H1 (cell line): Measurements from ENCODE around the gene MCF2L.

Experiments used
- CHD1 ChIP-seq: IDR thresholded peaks from 2 replicates; pipeline ENCODE4 v1.6.1; 2012; ENCODE audit warnings: low read depth, low read length, improper control_type of control experiment
- EZH2 ChIP-seq: fragments of 200-600 bp; sonication (generic); IDR thresholded peaks from 2 replicates; pipeline ENCODE4 v1.7.1; 2012; ENCODE audit warnings: low read depth, mild to moderate bottlenecking, moderate library complexity, low read length, inconsistent platforms; ENCODE audit not compliant: severe bottlenecking
- FOSL1 ChIP-seq: IDR thresholded peaks from 2 replicates; pipeline ENCODE4 v1.6.1; 2011; ENCODE audit warnings: mild to moderate bottlenecking, low read depth, low read length, moderate library complexity; ENCODE audit not compliant: insufficient read depth
- POLR2A ChIP-seq, 2 experiments: IDR thresholded peaks; 1 replicate in 1 of 2; 2 replicates in 1 of 2; pipeline ENCODE4 v1.6.1; 2011; ENCODE audit warnings: low read depth in 2 of 2, low read length in 2 of 2, mild to moderate bottlenecking in 2 of 2; ENCODE audit errors: control extremely low read depth in 1 of 2
- POU5F1 ChIP-seq: IDR thresholded peaks from 2 replicates; pipeline ENCODE4 v1.6.1; 2011; ENCODE audit warnings: low read depth, mild to moderate bottlenecking, low read length, moderate library complexity
- SIRT6 ChIP-seq: IDR thresholded peaks from one replicate; pipeline ENCODE4 v1.7.1; 2012; ENCODE audit warnings: low read length, inconsistent platforms
- SIX5 ChIP-seq: IDR thresholded peaks from 2 replicates; pipeline ENCODE4 v1.6.1; 2011; ENCODE audit warnings: mild to moderate bottlenecking, low read depth, low read length
- SP1 ChIP-seq: IDR thresholded peaks from 2 replicates; pipeline ENCODE4 v1.6.1; 2011; ENCODE audit warnings: low read depth, low read length
- SUZ12 ChIP-seq: fragments of 200-600 bp; sonication (generic); IDR thresholded peaks from 2 replicates; pipeline ENCODE4 v1.6.1; 2012; ENCODE audit warnings: mild to moderate bottlenecking, inconsistent platforms, low read length, moderate library complexity, mixed read lengths
- YY1 ChIP-seq: IDR thresholded peaks from 2 replicates; pipeline ENCODE4 v1.6.1; 2011; ENCODE audit warnings: low read depth, mild to moderate bottlenecking, low read length
- TF ChIP-seq, protein P1 (sequence below), 3 experiments: IDR thresholded peaks; 1 replicate in 2 of 3; 2 replicates in 1 of 3; pipeline versions ENCODE4 v1.5.1 to v1.6.1; 2011; ENCODE audit warnings: low read length in 3 of 3, mild to moderate bottlenecking in 3 of 3, inconsistent platforms in 2 of 3, low read depth in 1 of 3, moderate library complexity in 1 of 3; ENCODE audit not compliant: insufficient read depth in 1 of 3; ENCODE audit errors: control extremely low read depth in 1 of 3

DNA sequence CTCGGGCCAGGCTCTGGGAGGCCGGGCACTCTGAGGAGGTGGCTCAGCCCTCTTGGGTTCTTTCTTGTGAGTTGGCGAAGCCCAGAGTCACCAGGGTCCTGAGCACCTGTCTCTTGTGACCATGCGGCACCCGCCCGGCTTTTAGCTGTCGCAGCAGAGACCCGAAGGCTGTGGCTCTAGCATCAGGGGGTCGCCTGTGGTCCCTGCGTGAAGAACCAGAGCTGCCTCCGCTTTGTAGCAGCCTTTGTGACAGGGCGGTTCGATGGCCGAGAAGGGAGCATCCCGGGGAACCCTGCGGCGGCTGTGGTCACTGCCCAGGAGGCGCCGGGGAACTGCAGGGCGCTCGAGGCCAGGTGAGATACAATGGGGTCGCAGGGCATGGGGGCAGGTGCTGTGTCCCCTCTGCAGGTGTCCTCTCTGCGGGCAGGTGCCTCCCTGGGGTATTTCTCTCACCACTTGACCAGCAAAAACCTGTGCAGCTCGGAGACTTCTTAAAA lies 10.4 kb downstream of the MCF2L start:
- TF ChIP-seq SIRT6: no peak
- no peak for TF ChIP-seq POU5F1
- TF ChIP-seq, protein P1, sequence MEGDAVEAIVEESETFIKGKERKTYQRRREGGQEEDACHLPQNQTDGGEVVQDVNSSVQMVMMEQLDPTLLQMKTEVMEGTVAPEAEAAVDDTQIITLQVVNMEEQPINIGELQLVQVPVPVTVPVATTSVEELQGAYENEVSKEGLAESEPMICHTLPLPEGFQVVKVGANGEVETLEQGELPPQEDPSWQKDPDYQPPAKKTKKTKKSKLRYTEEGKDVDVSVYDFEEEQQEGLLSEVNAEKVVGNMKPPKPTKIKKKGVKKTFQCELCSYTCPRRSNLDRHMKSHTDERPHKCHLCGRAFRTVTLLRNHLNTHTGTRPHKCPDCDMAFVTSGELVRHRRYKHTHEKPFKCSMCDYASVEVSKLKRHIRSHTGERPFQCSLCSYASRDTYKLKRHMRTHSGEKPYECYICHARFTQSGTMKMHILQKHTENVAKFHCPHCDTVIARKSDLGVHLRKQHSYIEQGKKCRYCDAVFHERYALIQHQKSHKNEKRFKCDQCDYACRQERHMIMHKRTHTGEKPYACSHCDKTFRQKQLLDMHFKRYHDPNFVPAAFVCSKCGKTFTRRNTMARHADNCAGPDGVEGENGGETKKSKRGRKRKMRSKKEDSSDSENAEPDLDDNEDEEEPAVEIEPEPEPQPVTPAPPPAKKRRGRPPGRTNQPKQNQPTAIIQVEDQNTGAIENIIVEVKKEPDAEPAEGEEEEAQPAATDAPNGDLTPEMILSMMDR (IDR thresholded peaks at IDR 0.05; ENCODE audit: control extremely low read depth in 1 of 3, insufficient read depth in 1 of 3, low read depth in 1 of 3, low read length in 3 of 3): no peak
- no peak for TF ChIP-seq POLR2A (IDR thresholded peaks at IDR 0.05; ENCODE audit: control extremely low read depth in 1 of 2, low read depth in 2 of 2, low read length in 2 of 2)
- no peak for TF ChIP-seq EZH2
- TF ChIP-seq YY1: no peak
- no peak for TF ChIP-seq SIX5
- no peak for TF ChIP-seq SP1
- no peak for TF ChIP-seq CHD1
- no peak for TF ChIP-seq SUZ12
- no peak for TF ChIP-seq FOSL1
